GM12892 (cell line): ENCODE measurements around the gene LHFPL2.

Source experiments
- DNase-seq: peaks from one replicate; pipeline ENCODE4 v3.0.0; 2011; ENCODE audit not compliant: insufficient read length
- FAIRE-seq: peaks from 2 replicates; lab custom pipeline; 2011; peaks lifted over from hg19 to GRCh38; lab: Jason Lieb, UNC
- POLR2A ChIP-seq: IDR thresholded peaks from 2 replicates; pipeline ENCODE4 v1.6.1; 2011; ENCODE audit warnings: low read depth, low read length, control low read depth
- POLR2AphosphoS5 ChIP-seq: IDR thresholded peaks from 2 replicates; pipeline ENCODE4 v1.6.1; 2011; ENCODE audit warnings: low read depth, low read length, control low read depth
- TAF1 ChIP-seq: IDR thresholded peaks from 2 replicates; pipeline ENCODE4 v1.6.1; 2011; ENCODE audit warnings: low read depth, mild to moderate bottlenecking, control low read depth, low read length, borderline replicate concordance

The LHFPL2 gene

GRCh38 chr5:78578015-78578414, 70.6 kb downstream of the LHFPL2 start:
- TF ChIP-seq TAF1 (no peak), POLR2A (no peak), POLR2AphosphoS5 (no peak)
- no peak for DNase-seq
- FAIRE-seq: no peak

- no peak for TF ChIP-seq POLR2AphosphoS5
- TF ChIP-seq TAF1: no peak
- TF ChIP-seq POLR2A: no peak
- no peak for FAIRE-seq
- DNase-seq: no peak
These were observed 71.3 kb downstream of the LHFPL2 start for GRCh38 chr5:78577071-78577807.

GRCh38 chr5:78576376-78576775, 72.2 kb downstream of the LHFPL2 start:
- TF ChIP-seq POLR2AphosphoS5 (no peak), POLR2A (no peak), TAF1 (no peak)
- no peak for FAIRE-seq
- no peak for DNase-seq

GRCh38 chr5:78574731-78575161, 73.8 kb downstream of the LHFPL2 start:
- no peak for TF ChIP-seq TAF1
- no peak for TF ChIP-seq POLR2A
- TF ChIP-seq POLR2AphosphoS5: no peak
- FAIRE-seq: peak; percentile 94
- DNase-seq: no peak

- no peak for TF ChIP-seq TAF1
- no peak for TF ChIP-seq POLR2A
- TF ChIP-seq POLR2AphosphoS5: no peak
- FAIRE-seq: peak; percentile 17
- peak; percentile 22 for DNase-seq
These were observed 74.4 kb downstream of the LHFPL2 start for GRCh38 chr5:78574131-78574673.

- TF ChIP-seq POLR2AphosphoS5: no peak
- TF ChIP-seq TAF1: no peak
- TF ChIP-seq POLR2A: no peak
These were observed 75.3 kb downstream of the LHFPL2 start for GRCh38 chr5:78573318-78573717.

GRCh38 chr5:78570646-78571045, 77.9 kb downstream of the LHFPL2 start:
- FAIRE-seq: no peak
- no peak for TF ChIP-seq POLR2A
- TF ChIP-seq TAF1: no peak
- TF ChIP-seq POLR2AphosphoS5: no peak
- no peak for DNase-seq

More at GRCh38 chr5:78573318-78573717, 75.3 kb downstream of the LHFPL2 start:
- DNase-seq: no peak
- FAIRE-seq: peak; percentile 90

- FAIRE-seq (no peak), DNase-seq (no peak)
- no peak for TF ChIP-seq POLR2AphosphoS5
- no peak for TF ChIP-seq POLR2A
- TF ChIP-seq TAF1: no peak
These were observed 79.1 kb downstream of the LHFPL2 start for GRCh38 chr5:78569441-78569840.

- FAIRE-seq: peak; percentile 21
- TF ChIP-seq POLR2A: no peak
- no peak for TF ChIP-seq POLR2AphosphoS5
- no peak for TF ChIP-seq TAF1
- DNase-seq: no peak
These were observed 79.9 kb downstream of the LHFPL2 start for GRCh38 chr5:78568676-78569075.

- no peak for DNase-seq
- TF ChIP-seq POLR2AphosphoS5 (no peak), TAF1 (no peak), POLR2A (no peak)
These were observed 80.4 kb downstream of the LHFPL2 start for GRCh38 chr5:78568212-78568611.

GRCh38 chr5:78567617-78568016, 81.0 kb downstream of the LHFPL2 start:
- no peak for TF ChIP-seq TAF1
- TF ChIP-seq POLR2A: no peak
- no peak for TF ChIP-seq POLR2AphosphoS5
- DNase-seq (no peak), FAIRE-seq (peak; percentile 89)

More at GRCh38 chr5:78568212-78568611, 80.4 kb downstream of the LHFPL2 start:
- no peak for FAIRE-seq

GRCh38 chr5:78566747-78567425, 81.7 kb downstream of the LHFPL2 start:
- TF ChIP-seq TAF1 (no peak), POLR2AphosphoS5 (no peak), POLR2A (no peak)
- FAIRE-seq (no peak), DNase-seq (no peak)
